Stimulated activated CD4-positive, alpha-beta T cell treated with anti-CD3 and anti-CD28 coated beads, Interleukin-15, amount 100 ng/mL, for 24 hours (primary cell): ENCODE data around the gene USP8.
"Not testable (repeated sequence)": the region's sequence is repeated elsewhere in the genome, so short reads cannot be mapped to it uniquely, and the experiment has no call there.

Source experiments
- DNase-seq: peaks from one replicate; pipeline ENCODE4 v3.0.0-alpha.2; 2020

Gene USP8

GRCh38 chr15:50452927-50453326, 28.7 kb downstream of the USP8 start:
- no peak for DNase-seq

GRCh38 chr15:50458348-50459112, 34.3 kb downstream of the USP8 start:
- DNase-seq = no peak

- no peak for DNase-seq
Measured at GRCh38 chr15:50463423-50464358, 39.5 kb downstream of the USP8 start.

- DNase-seq = no peak
Measured at GRCh38 chr15:50471072-50471471, 46.9 kb downstream of the USP8 start.

- no peak for DNase-seq
Measured at GRCh38 chr15:50476143-50476542, 51.9 kb downstream of the USP8 start.

- DNase-seq = no peak
Measured at GRCh38 chr15:50484781-50485180, 60.6 kb downstream of the USP8 start.

- no peak for DNase-seq
Measured at GRCh38 chr15:50485389-50485788, 61.2 kb downstream of the USP8 start.

GRCh38 chr15:50487287-50487686, 63.1 kb downstream of the USP8 start:
- DNase-seq = peak; percentile 13

GRCh38 chr15:50493625-50494024, 69.4 kb downstream of the USP8 start:
- DNase-seq = no peak

GRCh38 chr15:50494547-50494946, 70.3 kb downstream of the USP8 start:
- not testable (repeated sequence) for DNase-seq

GRCh38 chr15:50496692-50497091, 72.5 kb downstream of the USP8 start:
- no peak for DNase-seq

- DNase-seq = no peak
Measured at GRCh38 chr15:50500352-50500751, 76.1 kb downstream of the USP8 start.

GRCh38 chr15:50501815-50502214, 77.6 kb downstream of the USP8 start:
- no peak for DNase-seq

GRCh38 chr15:50503144-50503543, 78.9 kb downstream of the USP8 start:
- DNase-seq = no peak

- not testable (repeated sequence) for DNase-seq
Measured at GRCh38 chr15:50505656-50506055, 81.5 kb downstream of the USP8 start.

- DNase-seq = peak; percentile 5
Measured at GRCh38 chr15:50506121-50506520, 81.9 kb downstream of the USP8 start.

GRCh38 chr15:50513001-50513400, 88.8 kb downstream of the USP8 start:
- no peak for DNase-seq

- DNase-seq = no peak
Measured at GRCh38 chr15:50519740-50520425, 95.7 kb downstream of the USP8 start.

GRCh38 chr15:50523851-50524251, 99.6 kb downstream of the USP8 start:
- no peak for DNase-seq

- DNase-seq = no peak
Measured at GRCh38 chr15:50531163-50531562, 107.0 kb downstream of the USP8 start.

- DNase-seq = no peak
Measured at GRCh38 chr15:50531766-50532165, 107.6 kb downstream of the USP8 start.

- no peak for DNase-seq
Measured at GRCh38 chr15:50542887-50543210, 118.6 kb downstream of the USP8 start.

GRCh38 chr15:50543556-50543955, 119.4 kb downstream of the USP8 start:
- no peak for DNase-seq

GRCh38 chr15:50544368-50544767, 120.2 kb downstream of the USP8 start:
- no peak for DNase-seq
